Skeletal muscle tissue (tissue), 4 donors: Measurements from ENCODE around the gene INHBC. TPM values are rescaled to one million over a fixed set of nuclear protein-coding genes. Genes with fewer than 3 reads are reported as not detected.

Experiments used
- H3K27ac ChIP-seq: one replicate; pipeline ENCODE4 v1.7.0; 2013; ENCODE audit warnings: mild to moderate bottlenecking, low read depth, low read length, inconsistent platforms
- H3K27me3 ChIP-seq, 3 donors: one replicate each; pipeline ENCODE4 v1.7.0; 2013; ENCODE audit warnings: low read length in 3 of 3; ENCODE audit not compliant: control insufficient read depth in 3 of 3, insufficient read depth in 3 of 3
- H3K36me3 ChIP-seq, 3 donors: one replicate each; pipeline ENCODE4 v1.7.0; 2013; ENCODE audit warnings: low read length in 3 of 3; ENCODE audit not compliant: control insufficient read depth in 3 of 3, insufficient read depth in 3 of 3
- H3K4me1 ChIP-seq, 3 donors: one replicate each; pipeline ENCODE4 v1.7.0; 2013; ENCODE audit warnings: low read length in 3 of 3, mild to moderate bottlenecking in 3 of 3; ENCODE audit not compliant: control insufficient read depth in 3 of 3, insufficient read depth in 3 of 3
- H3K4me3 ChIP-seq, 3 donors: one replicate each; pipeline ENCODE4 v1.7.0; 2013; ENCODE audit warnings: low read length in 3 of 3
- H3K9ac ChIP-seq, 3 donors: one replicate each; pipeline ENCODE4 v1.7.0; 2013; ENCODE audit warnings: low read length in 3 of 3, mild to moderate bottlenecking in 3 of 3, moderate library complexity in 2 of 3, low read depth in 1 of 3
- H3K9me3 ChIP-seq, 3 donors: one replicate each; pipeline ENCODE4 v1.7.0; 2013; ENCODE audit warnings: low read length in 3 of 3; ENCODE audit not compliant: control insufficient read depth in 3 of 3
- total RNA-seq: library from RNA; depleted of rRNA; stranded (reverse); fragments of >200 nt; gene quantifications from one replicate; pipeline ENCODE4 v1.2.3, GENCODE V29; 2014
- donor health status: Osteomylitis.

INHBC gene
- total RNA-seq, 1 donor from 2014 or later = not detected

DNA sequence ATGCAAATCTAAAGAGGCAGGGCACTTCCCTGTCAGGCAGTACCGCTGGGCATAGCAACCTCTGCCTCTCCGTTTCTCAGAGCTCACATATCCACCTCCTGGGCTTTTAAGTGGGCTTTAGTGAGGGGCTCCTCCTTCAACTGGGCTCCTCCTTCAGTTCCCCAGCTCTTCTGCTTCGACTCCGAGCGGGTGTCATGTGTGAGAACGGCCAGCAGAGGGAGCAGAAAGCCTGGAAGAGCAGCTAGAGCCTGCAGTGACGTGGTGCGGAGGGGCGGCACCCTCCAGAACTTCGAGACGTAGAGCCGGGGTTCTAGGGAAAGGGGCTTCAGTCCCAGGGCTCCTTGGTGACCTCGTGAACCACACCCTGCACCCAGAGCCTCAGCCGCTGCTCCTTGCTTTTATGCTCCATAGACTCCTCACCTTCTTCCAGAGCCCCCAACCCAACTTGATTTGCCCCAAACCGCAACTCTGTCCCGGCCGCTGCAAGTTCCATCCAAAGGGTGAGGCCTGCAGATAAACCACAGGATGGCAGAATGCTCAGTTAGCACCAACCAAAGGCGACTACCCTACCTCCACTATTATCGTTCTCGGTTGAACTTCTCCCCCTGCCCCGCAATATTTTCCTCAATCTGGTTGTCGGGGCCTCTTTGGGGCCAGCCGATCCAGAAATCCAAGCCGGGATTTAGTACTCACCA, 24.6 kb downstream of the INHBC start:
- peak overlapping the region; percentile 75 to 84 (median 79) for H3K9ac ChIP-seq
- H3K4me1 ChIP-seq = peaks cover 45 to 60% (median 55%) of the 10 kb centered on the region in 3 donors
- H3K4me3 ChIP-seq = peak overlapping the region; percentile 91 to 92 (median 92)
- H3K9me3 ChIP-seq = no peaks in the 10 kb centered on the region
- no peaks in the 10 kb centered on the region for H3K36me3 ChIP-seq
- H3K27ac ChIP-seq = peak overlapping the region; percentile 34
- peaks cover 6 to 16% (median 6%) of the 10 kb centered on the region in 3 donors for H3K27me3 ChIP-seq

DNA sequence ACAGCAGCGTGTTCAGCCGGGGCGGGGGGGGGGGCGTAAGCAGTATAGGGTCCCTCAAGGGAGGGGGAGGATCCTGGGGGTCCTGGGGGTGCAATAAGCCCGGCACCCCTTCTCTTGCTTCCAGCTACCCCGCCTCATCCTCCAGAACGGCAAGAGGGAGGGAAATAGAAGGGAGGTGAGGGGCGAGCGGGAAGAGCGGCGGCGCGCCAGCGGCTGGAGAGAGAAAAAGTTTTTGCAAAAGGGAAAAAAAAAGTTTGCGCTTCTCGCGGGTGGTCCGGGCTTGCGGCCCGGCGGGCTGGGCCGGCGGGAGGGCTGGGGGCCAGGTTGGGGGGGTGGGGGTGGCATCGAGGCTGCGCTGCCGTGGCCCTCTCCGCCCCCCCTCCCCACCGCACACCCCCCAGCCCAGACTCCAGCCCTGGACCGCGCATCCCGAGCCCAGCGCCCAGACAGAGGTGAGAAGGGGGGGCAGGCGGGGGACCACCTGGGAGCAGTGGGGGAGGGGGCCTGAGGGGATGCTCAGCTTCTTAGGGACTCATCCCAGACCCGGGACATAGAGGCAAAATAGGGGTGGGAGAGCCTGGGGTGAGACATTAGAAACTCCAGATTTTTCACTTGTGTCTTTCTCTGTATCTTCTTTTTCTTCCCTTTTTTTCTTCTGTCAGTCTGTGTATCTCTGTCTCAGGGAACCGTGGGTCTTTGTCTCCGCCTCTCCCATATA, 25.3 kb downstream of the INHBC start, which contains the start of gene GLI1:
GLI1 (plus strand) TSS at position 36 of the 718 bp plus-strand sequence. CDS start 3,907 bp downstream, outside the sequence.
- H3K4me1 ChIP-seq = peaks cover 43 to 54% (median 49%) of the 10 kb centered on the region in 3 donors
- H3K36me3 ChIP-seq = no peaks in the 10 kb centered on the region
- peak within 1 kb of the TSS; percentile 75 to 84 (median 79) for H3K9ac ChIP-seq
- no peaks in the 10 kb centered on the region for H3K9me3 ChIP-seq
- peak within 1 kb of the TSS; percentile 34 for H3K27ac ChIP-seq
- peaks cover 6 to 16% (median 10%) of the 10 kb centered on the region in 3 donors for H3K27me3 ChIP-seq
- H3K4me3 ChIP-seq = peak within 1 kb of the TSS; percentile 91 to 92 (median 92)

DNA sequence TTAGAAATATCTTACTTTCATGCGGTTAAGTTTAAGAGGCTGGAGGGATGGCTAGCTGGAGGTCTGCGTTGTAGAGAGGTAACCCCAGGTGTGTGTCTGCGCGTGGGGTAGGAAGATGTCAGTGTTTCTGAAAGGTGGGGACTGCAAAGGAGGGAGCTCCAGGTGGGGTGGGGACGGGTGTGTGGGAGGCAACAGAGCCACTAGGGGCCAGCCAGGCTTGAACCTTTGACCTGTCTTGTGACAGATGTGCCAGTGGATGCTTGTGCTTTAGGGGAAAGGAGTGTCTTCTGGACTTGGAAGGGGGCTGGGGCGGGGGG, 25.8 kb downstream of the INHBC start:
- no peak overlapping the region for H3K9ac ChIP-seq
- H3K36me3 ChIP-seq = no peaks in the 10 kb centered on the region
- peaks cover 37 to 48% (median 44%) of the 10 kb centered on the region in 3 donors for H3K4me1 ChIP-seq
- peak overlapping the region; percentile 5 to 36 (median 30) for H3K4me3 ChIP-seq
- H3K9me3 ChIP-seq = no peaks in the 10 kb centered on the region
- no peak overlapping the region for H3K27ac ChIP-seq
- peaks cover 6 to 20% (median 10%) of the 10 kb centered on the region in 3 donors for H3K27me3 ChIP-seq

DNA sequence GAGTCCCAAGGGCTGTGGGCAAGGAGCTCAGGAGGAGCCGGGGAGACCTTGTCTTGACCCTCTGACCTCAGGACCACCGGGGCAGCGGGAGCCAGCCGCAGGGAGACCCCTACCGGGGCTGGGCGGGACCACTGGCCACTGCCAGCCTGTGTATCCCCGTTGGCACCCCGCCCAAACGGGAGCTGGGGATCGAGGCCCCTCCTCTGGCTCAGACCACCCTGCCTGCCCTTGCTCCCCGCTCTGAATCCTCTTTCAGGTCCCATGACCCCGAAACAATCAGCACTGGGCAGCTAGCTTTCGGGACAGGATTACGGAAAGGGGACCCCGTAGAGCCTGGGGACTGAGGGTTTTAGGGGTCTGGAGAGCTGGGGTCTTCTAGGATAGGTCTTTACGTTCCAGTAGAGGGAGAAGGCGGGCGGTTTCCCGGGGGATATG, 26.3 kb downstream of the INHBC start:
- Histone ChIP-seq H3K36me3 (no peaks in the 10 kb centered on the region), H3K27me3 (peaks cover 6 to 23% (median 10%) of the 10 kb centered on the region in 3 donors), H3K4me3 (peak overlapping the region; percentile 20 to 60 (median 58)), H3K9me3 (no peaks in the 10 kb centered on the region), H3K4me1 (peaks cover 33 to 44% (median 39%) of the 10 kb centered on the region in 3 donors), H3K27ac (no peak overlapping the region), H3K9ac (peak overlapping the region in 2 of 3 donors; percentile 32 to 57)

DNA sequence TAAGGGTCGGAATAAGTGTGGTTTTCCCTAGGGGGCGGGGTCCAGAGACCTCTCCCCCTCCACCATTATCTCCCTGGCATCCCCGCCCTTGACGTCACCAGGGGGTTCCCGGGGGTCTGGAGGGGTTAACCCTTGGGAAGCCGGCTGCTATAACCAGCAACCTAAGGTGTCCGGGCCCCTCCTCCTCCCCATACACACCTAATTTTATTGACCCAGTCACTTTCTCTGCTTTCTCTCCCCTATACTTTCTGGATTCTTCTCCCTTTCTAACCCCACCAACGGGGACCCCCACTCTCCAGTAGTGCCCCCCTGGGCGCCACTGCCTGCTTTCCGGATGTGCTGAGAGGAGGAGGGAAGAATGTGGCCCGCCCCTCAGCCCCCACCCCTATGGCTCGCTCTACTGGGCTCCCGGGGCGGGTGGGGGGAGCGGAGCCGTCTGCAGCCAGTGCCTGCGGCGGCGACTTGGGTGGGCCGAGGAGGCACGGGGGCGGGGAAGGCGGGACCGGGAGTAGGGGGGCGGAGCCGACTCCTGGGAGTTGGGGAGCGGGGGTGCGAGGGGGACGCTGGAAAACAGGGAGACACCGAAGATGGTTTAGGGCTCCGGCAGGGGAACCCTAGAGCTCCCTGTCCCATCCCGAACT, 26.8 kb downstream of the INHBC start:
- Histone ChIP-seq H3K27ac (peak overlapping the region; percentile 51), H3K9ac (peak overlapping the region in 2 of 3 donors; percentile 57 to 62)

DNA sequence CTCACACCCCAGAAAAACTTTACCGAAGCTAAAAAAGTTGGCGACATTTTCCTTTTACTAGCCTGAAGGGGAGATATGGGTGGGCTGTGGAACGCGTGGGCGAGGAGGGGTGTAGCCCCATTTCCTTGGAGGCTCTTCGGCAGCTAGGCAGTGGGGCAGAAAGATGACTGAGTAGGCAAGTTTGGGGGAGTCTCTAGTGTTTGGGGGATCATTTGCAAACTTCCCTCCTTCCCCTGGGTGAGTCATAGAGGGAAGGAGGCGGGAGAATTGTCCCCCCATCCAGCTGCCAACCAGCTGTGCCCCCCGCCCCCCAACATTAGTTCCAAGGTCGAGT, 27.3 kb downstream of the INHBC start:
- peaks cover 29 to 34% (median 32%) of the 10 kb centered on the region in 3 donors for H3K4me1 ChIP-seq
- no peaks in the 10 kb centered on the region for H3K9me3 ChIP-seq
- no peaks in the 10 kb centered on the region for H3K36me3 ChIP-seq
- peak overlapping the region; percentile 10 to 62 (median 54) for H3K9ac ChIP-seq
- H3K27me3 ChIP-seq = peaks cover 6 to 23% (median 10%) of the 10 kb centered on the region in 3 donors
- peak overlapping the region; percentile 69 to 83 (median 77) for H3K4me3 ChIP-seq
- peak overlapping the region; percentile 51 for H3K27ac ChIP-seq

More for the DNA sequence above, 26.8 kb downstream of the INHBC start:
- Histone ChIP-seq H3K4me1 (peaks cover 32 to 39% (median 34%) of the 10 kb centered on the region in 3 donors), H3K4me3 (peak overlapping the region; percentile 69 to 83 (median 77)), H3K9me3 (no peaks in the 10 kb centered on the region), H3K36me3 (no peaks in the 10 kb centered on the region), H3K27me3 (peaks cover 6 to 23% (median 10%) of the 10 kb centered on the region in 3 donors)

DNA sequence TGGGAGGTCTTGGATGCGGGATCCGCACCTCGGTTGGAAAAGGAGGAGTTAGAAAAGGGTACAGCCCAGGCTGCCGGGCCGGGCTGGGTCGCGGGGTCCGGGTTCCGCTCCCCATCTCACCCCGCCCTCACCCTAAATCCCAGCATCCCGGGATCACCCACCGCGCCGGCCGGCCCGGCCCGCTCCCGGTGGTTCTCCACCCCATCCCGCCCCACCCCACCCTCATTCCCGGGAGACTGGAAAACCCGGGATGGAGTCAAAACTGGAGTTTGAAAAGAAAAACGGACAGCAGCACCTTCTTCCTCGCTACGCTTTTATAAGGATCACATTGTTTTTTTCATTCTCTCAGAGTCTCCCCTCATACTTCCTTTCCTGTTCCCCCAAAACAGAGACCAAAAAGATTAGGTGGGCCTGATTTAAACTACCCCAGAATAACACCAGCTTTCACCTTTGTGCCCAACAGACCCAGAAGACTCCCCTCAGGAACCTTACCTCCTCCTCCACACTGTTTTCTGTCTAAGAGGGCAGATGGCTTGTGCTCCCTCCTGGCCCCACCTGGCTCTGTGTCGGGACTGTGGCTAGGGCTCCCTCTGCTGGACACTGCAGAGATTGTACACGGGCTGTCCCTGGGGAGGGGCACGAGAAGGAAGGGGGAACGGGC, 27.8 kb downstream of the INHBC start:
- Histone ChIP-seq H3K4me3 (peak overlapping the region; percentile 69 to 83 (median 77)), H3K4me1 (peaks cover 29 to 34% (median 32%) of the 10 kb centered on the region in 3 donors), H3K27me3 (peaks cover 6 to 23% (median 10%) of the 10 kb centered on the region in 3 donors), H3K27ac (peak overlapping the region; percentile 51), H3K9ac (peak overlapping the region; percentile 43 to 62 (median 54)), H3K36me3 (no peaks in the 10 kb centered on the region), H3K9me3 (no peaks in the 10 kb centered on the region)

DNA sequence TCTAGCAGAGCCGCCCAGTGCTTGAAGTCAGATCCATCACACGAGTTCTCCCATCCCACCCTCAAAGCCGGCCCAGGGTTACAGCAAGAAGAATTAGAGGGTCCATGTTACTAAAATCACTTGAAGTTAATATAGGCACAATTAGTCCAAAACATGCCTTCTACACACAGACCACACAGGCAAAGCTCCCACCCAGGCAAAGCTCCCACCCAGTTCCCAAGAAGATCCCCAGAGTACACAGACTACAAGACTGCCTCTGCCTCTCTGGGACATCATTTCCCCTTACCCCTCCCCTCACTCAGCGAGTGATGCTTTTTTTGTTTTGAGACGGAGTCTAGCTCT, 28.3 kb downstream of the INHBC start:
- Histone ChIP-seq H3K27me3 (peaks cover 7 to 23% (median 14%) of the 10 kb centered on the region in 3 donors), H3K36me3 (no peaks in the 10 kb centered on the region), H3K9me3 (no peaks in the 10 kb centered on the region), H3K27ac (no peak overlapping the region), H3K4me3 (peak overlapping the region in 1 of 3 donors; percentile 69), H3K9ac (peak overlapping the region in 1 of 3 donors; percentile 54), H3K4me1 (peaks cover 29 to 34% (median 32%) of the 10 kb centered on the region in 3 donors)

DNA sequence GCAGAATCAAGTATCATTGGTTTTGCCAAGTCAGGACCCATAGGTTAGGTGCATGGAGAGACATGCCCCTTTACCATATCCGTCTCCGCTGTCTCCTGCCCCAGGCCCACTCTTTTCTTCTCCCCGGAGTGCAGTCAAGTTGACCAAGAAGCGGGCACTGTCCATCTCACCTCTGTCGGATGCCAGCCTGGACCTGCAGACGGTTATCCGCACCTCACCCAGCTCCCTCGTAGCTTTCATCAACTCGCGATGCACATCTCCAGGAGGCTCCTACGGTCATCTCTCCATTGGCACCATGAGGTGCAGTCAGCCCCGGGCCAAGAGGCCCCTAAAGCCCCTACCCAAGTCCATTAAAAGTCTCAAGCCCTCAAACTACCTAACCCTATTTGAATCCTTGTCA, 30.0 kb downstream of the INHBC start:
- H3K4me1 ChIP-seq = peaks cover 19 to 22% (median 22%) of the 10 kb centered on the region in 3 donors

More for the DNA sequence above, 30.0 kb downstream of the INHBC start:
- H3K4me3 ChIP-seq = no peak overlapping the region
- H3K27ac ChIP-seq = no peak overlapping the region
- H3K9ac ChIP-seq = no peak overlapping the region
- H3K9me3 ChIP-seq = no peaks in the 10 kb centered on the region
- H3K36me3 ChIP-seq = no peaks in the 10 kb centered on the region
- peaks cover 11 to 29% (median 15%) of the 10 kb centered on the region in 3 donors for H3K27me3 ChIP-seq
